ENCODE results near the gene MRPL1. TPM values are rescaled to one million over a fixed set of nuclear protein-coding genes. Genes with fewer than 3 reads are reported as not detected.

MRPL1 gene
- total and polyA plus RNA-seq, 2 donors (not counting 3 experiments of a cell fraction or from before 2014, with no cell fraction given) = 11.5 to 42.9 TPM

- Histone ChIP-seq H3K4me1 (ENCODE audit: control insufficient read depth, extremely low read depth, insufficient read depth, low read length) (peaks cover 9% of the 10 kb centered on the region), H3K9ac (replicated peaks; ENCODE audit: extremely low read depth, insufficient read depth, low read length) (no peak overlapping the region), H4K20me1 (replicated peaks; ENCODE audit: control insufficient read depth, extremely low read depth, insufficient read depth, low read length) (no peaks in the 10 kb centered on the region), H3K27ac (ENCODE audit: insufficient read depth, low read depth, low read length) (no peak overlapping the region), H3K36me3 (ENCODE audit: control insufficient read depth in 2 of 2, extremely low read depth in 1 of 2, insufficient read depth in 2 of 2, low read length in 2 of 2) (no peaks in the 10 kb centered on the region), H3K27me3 (ENCODE audit: control insufficient read depth in 2 of 2, insufficient read depth in 2 of 2, low read length in 2 of 2) (peaks cover 0 to 6% of the 10 kb centered on the region in 2 experiments), H3K9me1 (replicated peaks; ENCODE audit: control insufficient read depth, extremely low read depth, insufficient read depth, low read length) (no peaks in the 10 kb centered on the region), H3K4me3 (replicated peaks in 1 of 3; ENCODE audit: insufficient read depth in 1 of 3, low read depth in 1 of 3, low read length in 3 of 3) (no peak overlapping the region), H2AFZ (ENCODE audit: low read depth, low read length) (no peak overlapping the region), H3K9me3 (replicated peaks; ENCODE audit: control insufficient read depth, insufficient read depth, low read length) (no peaks in the 10 kb centered on the region), H3K79me2 (ENCODE audit: control insufficient read depth, insufficient read depth, low read length) (no peaks in the 10 kb centered on the region), H3K4me2 (ENCODE audit: insufficient read depth, low read length) (no peak overlapping the region)
- FAIRE-seq = no peak
- no peak for DNase-seq (ENCODE audit: low read depth, low spot score)
- dilution Hi-C loops (cut with MboI; ENCODE audit: extremely low pct_ligation_motif_present, low sequenced_read_pairs) = no loop called here
- ChIA-PET POLR2A (no interaction called here), CTCF (no interaction called here)
- TF ChIP-seq POLR2AphosphoS5 (IDR thresholded peaks at IDR 0.05; ENCODE audit: insufficient read depth, low read depth, low read length) (no peak), EZH2 (IDR thresholded peaks at IDR 0.05; ENCODE audit: borderline replicate concordance, low read depth, low read length, severe bottlenecking) (no peak), POLR2A (IDR thresholded peaks at IDR 0.05; ENCODE audit: low read depth, low read length) (no peak), FOS (IDR thresholded peaks at IDR 0.05; ENCODE audit: borderline replicate concordance, insufficient read depth, low read length) (no peak), JUN (IDR thresholded peaks at IDR 0.05; ENCODE audit: borderline replicate concordance, insufficient read depth, insufficient read length, low read depth) (no peak), GATA2 (IDR thresholded peaks at IDR 0.05; ENCODE audit: insufficient read depth, insufficient read length, low read depth, low read length) (no peak), MYC (IDR thresholded peaks at IDR 0.05; ENCODE audit: low read depth, low read length) (no peak), MAX (IDR thresholded peaks at IDR 0.05; ENCODE audit: insufficient read depth, insufficient read length) (no peak)
- TF ChIP-seq, protein P1, sequence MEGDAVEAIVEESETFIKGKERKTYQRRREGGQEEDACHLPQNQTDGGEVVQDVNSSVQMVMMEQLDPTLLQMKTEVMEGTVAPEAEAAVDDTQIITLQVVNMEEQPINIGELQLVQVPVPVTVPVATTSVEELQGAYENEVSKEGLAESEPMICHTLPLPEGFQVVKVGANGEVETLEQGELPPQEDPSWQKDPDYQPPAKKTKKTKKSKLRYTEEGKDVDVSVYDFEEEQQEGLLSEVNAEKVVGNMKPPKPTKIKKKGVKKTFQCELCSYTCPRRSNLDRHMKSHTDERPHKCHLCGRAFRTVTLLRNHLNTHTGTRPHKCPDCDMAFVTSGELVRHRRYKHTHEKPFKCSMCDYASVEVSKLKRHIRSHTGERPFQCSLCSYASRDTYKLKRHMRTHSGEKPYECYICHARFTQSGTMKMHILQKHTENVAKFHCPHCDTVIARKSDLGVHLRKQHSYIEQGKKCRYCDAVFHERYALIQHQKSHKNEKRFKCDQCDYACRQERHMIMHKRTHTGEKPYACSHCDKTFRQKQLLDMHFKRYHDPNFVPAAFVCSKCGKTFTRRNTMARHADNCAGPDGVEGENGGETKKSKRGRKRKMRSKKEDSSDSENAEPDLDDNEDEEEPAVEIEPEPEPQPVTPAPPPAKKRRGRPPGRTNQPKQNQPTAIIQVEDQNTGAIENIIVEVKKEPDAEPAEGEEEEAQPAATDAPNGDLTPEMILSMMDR (IDR thresholded peaks at IDR 0.05; ENCODE audit: extremely low read depth in 1 of 2, insufficient read depth in 1 of 2, low read depth in 1 of 2, low read length in 2 of 2) = no peak
- BruUV-seq (replicated peaks) = no TSS peak
- intact Hi-C loops (cut with micrococcal nuclease) = no loop called here
Observed at GRCh38 chr4:77990904-77991358, 128.3 kb downstream of the MRPL1 start.

Measured in endothelial cell of umbilical vein (primary cell).